Activated naive CD8-positive, alpha-beta T cell treated with anti-CD3 and anti-CD28 coated beads, Interleukin-2, amount 10 ng/mL, durations not matched to agents 7 days and 5 days (primary cell): Measurements from ENCODE around the gene ATP9B. TPM values are rescaled to one million over a fixed set of nuclear protein-coding genes. Genes with fewer than 3 reads are reported as not detected.
"Not testable (repeated sequence)": the region's sequence is repeated elsewhere in the genome, so short reads cannot be mapped to it uniquely, and the experiment has no call there.

Source experiments
- ATAC-seq: fragments of 150-1000 bp; cut with Tn5 transposase; one replicate; pipeline ENCODE4 v1.10.0; 2021; ENCODE audit warnings: low read depth, moderate library complexity
- POLR2A ChIA-PET: fragments of 350-600 bp; sonication (Branson Sonifier 250); formaldehyde crosslinking; loops from one replicate; lab custom pipeline; 2021; ENCODE audit warnings: antibody characterized with exemption; lab: Charles Lee
- DNase-seq: peaks from one replicate; pipeline ENCODE4 v3.0.0; 2021
- H3K27ac Mint-ChIP-seq: one replicate; pipeline ENCODE4 v1.8.0; 2022; ENCODE audit warnings: mild to moderate bottlenecking, mixed read lengths
- H3K27me3 Mint-ChIP-seq: one replicate; pipeline ENCODE4 v1.8.0; 2022; ENCODE audit warnings: mild to moderate bottlenecking, moderate library complexity, mixed read lengths
- H3K36me3 Mint-ChIP-seq: one replicate; pipeline ENCODE4 v1.8.0; 2021; ENCODE audit warnings: mild to moderate bottlenecking, mixed read lengths
- H3K4me1 Mint-ChIP-seq: one replicate; pipeline ENCODE4 v1.8.0; 2021; ENCODE audit warnings: mixed read lengths
- H3K4me3 Mint-ChIP-seq: one replicate; pipeline ENCODE4 v1.8.0; 2022; ENCODE audit warnings: mild to moderate bottlenecking, moderate library complexity, mixed read lengths
- H3K9me3 Mint-ChIP-seq: one replicate; pipeline ENCODE4 v1.8.0; 2021; ENCODE audit warnings: mixed read lengths
- total RNA-seq, 2 experiments: library from RNA; stranded (reverse); gene quantifications; one replicate each; pipeline ENCODE4 v1.2.3, GENCODE V29; 2021

Gene ATP9B
- total RNA-seq, 2 experiments from 2014 or later: 34.2 to 39.0 TPM

DNA sequence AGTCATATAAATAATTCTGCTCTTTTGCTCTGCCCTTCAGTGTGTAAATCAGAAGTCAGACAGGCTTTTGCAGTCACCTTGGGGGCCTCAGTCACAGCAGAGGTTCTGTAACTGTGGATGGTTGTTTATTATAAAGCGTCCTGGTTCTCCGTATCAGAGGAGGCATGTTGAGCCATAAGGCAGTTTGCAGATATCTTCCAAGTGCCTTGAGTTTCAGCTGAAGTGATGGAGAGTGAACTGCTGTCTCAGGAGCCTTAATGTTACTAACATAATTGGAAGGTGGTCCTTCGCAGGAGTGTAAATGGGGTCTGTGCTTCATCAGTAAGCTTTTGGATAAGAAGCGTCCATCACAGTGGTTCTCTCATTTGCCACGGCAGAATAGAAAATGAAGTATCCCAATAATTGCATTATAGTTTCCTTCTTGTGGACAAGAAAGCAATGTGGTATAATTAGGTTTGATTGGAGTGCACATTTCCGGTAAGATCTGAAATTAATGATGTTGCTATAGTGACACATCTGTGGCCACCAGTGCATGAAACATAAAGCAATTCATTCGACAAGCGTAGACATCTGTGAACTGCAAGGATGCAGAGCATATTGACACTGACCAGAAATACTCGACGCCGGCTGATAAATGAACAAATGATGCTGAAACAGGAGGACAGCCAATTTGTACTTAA, 214.1 kb downstream of the ATP9B start:
- Mint-ChIP-seq H3K27me3 (no peaks in the 10 kb centered on the region), H3K4me3 (no peak overlapping the region), H3K36me3 (peaks cover 23% of the 10 kb centered on the region), H3K27ac (no peak overlapping the region), H3K9me3 (no peaks in the 10 kb centered on the region), H3K4me1 (no peaks in the 10 kb centered on the region)
- POLR2A ChIA-PET: no interaction called here
- DNase-seq (no peak), ATAC-seq (no peak)

- no peaks in the 10 kb centered on the region for H3K27me3 Mint-ChIP-seq
- DNase-seq: no peak
- no peaks in the 10 kb centered on the region for H3K9me3 Mint-ChIP-seq
- H3K27ac Mint-ChIP-seq: no peak overlapping the region
- H3K4me1 Mint-ChIP-seq: no peaks in the 10 kb centered on the region
- no peak overlapping the region for H3K4me3 Mint-ChIP-seq
- peaks cover 20% of the 10 kb centered on the region for H3K36me3 Mint-ChIP-seq
- no peak for ATAC-seq
- POLR2A ChIA-PET: no interaction called here
These were observed 214.7 kb downstream of the ATP9B start for GRCh38 chr18:79283929-79284328.

DNA sequence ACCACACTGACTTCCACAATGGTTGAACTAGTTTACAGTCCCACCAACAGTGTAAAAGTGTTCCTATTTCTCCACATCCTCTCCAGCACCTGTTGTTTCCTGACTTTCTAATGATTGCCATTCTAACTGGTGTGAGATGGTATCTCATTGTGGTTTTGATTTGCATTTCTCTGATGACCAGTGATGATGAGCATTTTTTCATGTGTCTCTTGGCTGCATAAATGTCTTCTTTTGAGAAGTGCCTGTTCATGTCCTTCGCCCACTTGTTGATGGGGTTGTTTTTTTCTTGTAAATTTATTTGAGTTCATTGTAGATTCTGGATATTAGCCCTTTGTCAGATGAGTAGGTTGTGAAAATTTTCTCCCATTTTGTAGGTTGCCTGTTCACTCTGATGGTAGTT, 216.0 kb downstream of the ATP9B start:
- POLR2A ChIA-PET, H3K4me3 Mint-ChIP-seq, H3K9me3 Mint-ChIP-seq, ATAC-seq, H3K27ac Mint-ChIP-seq, DNase-seq, H3K27me3 Mint-ChIP-seq, H3K4me1 Mint-ChIP-seq: not testable (repeated sequence)
- H3K36me3 Mint-ChIP-seq: peaks cover 17% of the 10 kb centered on the region

- H3K27me3 Mint-ChIP-seq, POLR2A ChIA-PET, DNase-seq, H3K9me3 Mint-ChIP-seq, ATAC-seq, H3K4me3 Mint-ChIP-seq, H3K4me1 Mint-ChIP-seq, H3K27ac Mint-ChIP-seq: not testable (repeated sequence)
- H3K36me3 Mint-ChIP-seq: peaks cover 12% of the 10 kb centered on the region
These were observed 221.2 kb downstream of the ATP9B start for GRCh38 chr18:79290409-79290808.

- ATAC-seq (no peak), DNase-seq (no peak)
- peaks cover 1% of the 10 kb centered on the region for H3K4me1 Mint-ChIP-seq
- no peaks in the 10 kb centered on the region for H3K9me3 Mint-ChIP-seq
- H3K4me3 Mint-ChIP-seq: no peak overlapping the region
- H3K36me3 Mint-ChIP-seq: peaks cover 10% of the 10 kb centered on the region
- H3K27ac Mint-ChIP-seq: no peak overlapping the region
- POLR2A ChIA-PET: no interaction called here
- H3K27me3 Mint-ChIP-seq: no peaks in the 10 kb centered on the region
These were observed 221.7 kb downstream of the ATP9B start for GRCh38 chr18:79290876-79291275.

GRCh38 chr18:79294235-79294634, 225.0 kb downstream of the ATP9B start:
- peaks cover 10% of the 10 kb centered on the region for H3K36me3 Mint-ChIP-seq
- ATAC-seq (no peak), DNase-seq (no peak)
- no peaks in the 10 kb centered on the region for H3K27me3 Mint-ChIP-seq
- peaks cover 1% of the 10 kb centered on the region for H3K4me1 Mint-ChIP-seq
- no peak overlapping the region for H3K27ac Mint-ChIP-seq
- no peak overlapping the region for H3K4me3 Mint-ChIP-seq
- POLR2A ChIA-PET: no interaction called here
- H3K9me3 Mint-ChIP-seq: no peaks in the 10 kb centered on the region

DNA sequence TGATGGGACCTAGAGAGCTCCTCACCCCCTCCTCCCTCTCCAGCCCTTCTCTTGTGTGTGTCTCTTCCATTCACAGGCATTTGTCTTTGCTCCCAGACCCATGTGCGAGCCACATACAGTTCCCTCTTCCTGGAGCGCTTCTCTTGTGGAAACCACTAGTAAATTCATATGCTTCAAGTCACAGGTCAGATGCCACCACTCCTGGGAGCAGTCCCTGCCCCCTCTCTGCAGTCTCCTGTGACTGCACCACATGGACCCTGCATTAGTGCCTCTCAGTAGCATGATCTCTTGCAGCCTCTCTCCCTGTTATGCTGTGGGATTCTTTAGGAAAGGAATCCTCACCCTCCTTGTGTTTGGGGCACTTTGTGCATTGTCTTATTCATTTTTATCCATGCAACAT, 230.1 kb downstream of the ATP9B start:
- POLR2A ChIA-PET: no interaction called here
- H3K4me1 Mint-ChIP-seq: no peaks in the 10 kb centered on the region
- H3K4me3 Mint-ChIP-seq: no peak overlapping the region
- H3K27ac Mint-ChIP-seq: no peak overlapping the region
- ATAC-seq (no peak), DNase-seq (no peak)
- no peaks in the 10 kb centered on the region for H3K9me3 Mint-ChIP-seq
- peaks cover 3% of the 10 kb centered on the region for H3K36me3 Mint-ChIP-seq
- no peaks in the 10 kb centered on the region for H3K27me3 Mint-ChIP-seq

DNA sequence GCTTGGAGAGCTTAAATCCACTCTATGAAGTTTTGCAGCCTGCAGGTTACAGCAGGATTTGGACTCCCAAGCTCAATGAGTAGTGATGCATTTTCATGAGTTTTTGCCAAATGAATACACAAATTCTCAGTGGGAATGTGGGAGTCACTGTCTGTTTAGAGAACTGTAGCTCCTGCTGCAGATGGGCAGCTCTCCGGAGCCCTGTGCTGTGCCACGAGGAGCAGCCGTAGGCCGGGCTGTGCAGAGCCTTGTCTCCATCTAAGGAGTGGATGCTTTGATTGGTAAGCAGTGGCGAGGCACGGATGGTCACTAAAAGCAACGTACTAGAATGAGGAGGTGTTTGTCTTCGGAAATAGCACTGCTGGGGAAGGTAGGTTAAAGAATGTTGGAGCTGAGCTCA, 230.5 kb downstream of the ATP9B start:
- Mint-ChIP-seq H3K36me3 (no peaks in the 10 kb centered on the region), H3K9me3 (no peaks in the 10 kb centered on the region), H3K4me1 (no peaks in the 10 kb centered on the region), H3K27ac (no peak overlapping the region), H3K4me3 (no peak overlapping the region), H3K27me3 (no peaks in the 10 kb centered on the region)
- DNase-seq (no peak), ATAC-seq (no peak)
- POLR2A ChIA-PET: no interaction called here

GRCh38 chr18:79300413-79300812, 231.2 kb downstream of the ATP9B start:
- POLR2A ChIA-PET: no interaction called here
- ATAC-seq (no peak), DNase-seq (no peak)
- Mint-ChIP-seq H3K4me1 (no peaks in the 10 kb centered on the region), H3K27ac (no peak overlapping the region), H3K36me3 (no peaks in the 10 kb centered on the region), H3K4me3 (no peak overlapping the region), H3K27me3 (no peaks in the 10 kb centered on the region), H3K9me3 (no peaks in the 10 kb centered on the region)

DNA sequence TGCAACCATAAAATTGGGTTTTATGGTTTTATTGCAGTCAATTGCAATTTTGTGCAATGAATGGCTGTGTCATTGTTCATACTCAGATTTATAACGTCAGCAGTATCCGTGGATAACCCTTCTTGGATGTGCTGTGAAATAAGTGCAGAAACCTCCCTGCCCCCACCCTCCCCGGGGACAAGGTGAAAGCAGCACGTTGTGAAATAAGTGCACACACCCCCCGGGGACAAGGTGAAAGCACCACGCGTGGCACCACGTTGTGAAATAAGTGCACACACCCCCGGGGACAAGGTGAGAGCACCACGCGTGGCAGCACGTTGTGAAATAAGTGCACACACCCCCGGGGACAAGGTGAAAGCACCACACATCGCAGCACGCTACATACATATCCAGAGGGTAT, 232.9 kb downstream of the ATP9B start:
- Mint-ChIP-seq H3K4me1 (no peaks in the 10 kb centered on the region), H3K9me3 (no peaks in the 10 kb centered on the region), H3K27ac (no peak overlapping the region), H3K36me3 (peaks cover 4% of the 10 kb centered on the region), H3K4me3 (no peak overlapping the region), H3K27me3 (no peaks in the 10 kb centered on the region)
- DNase-seq (no peak), ATAC-seq (no peak)
- POLR2A ChIA-PET: no interaction called here

GRCh38 chr18:79305911-79306310, 236.7 kb downstream of the ATP9B start:
- no peak overlapping the region for H3K27ac Mint-ChIP-seq
- H3K4me1 Mint-ChIP-seq: no peaks in the 10 kb centered on the region
- no peaks in the 10 kb centered on the region for H3K9me3 Mint-ChIP-seq
- peaks cover 8% of the 10 kb centered on the region for H3K36me3 Mint-ChIP-seq
- POLR2A ChIA-PET: no interaction called here
- no peak for ATAC-seq
- no peaks in the 10 kb centered on the region for H3K27me3 Mint-ChIP-seq
- no peak for DNase-seq
- H3K4me3 Mint-ChIP-seq: no peak overlapping the region

GRCh38 chr18:79309614-79310358, 240.6 kb downstream of the ATP9B start:
- DNase-seq (no peak), ATAC-seq (no peak)
- Mint-ChIP-seq H3K27me3 (no peaks in the 10 kb centered on the region), H3K4me1 (no peaks in the 10 kb centered on the region), H3K27ac (no peak overlapping the region), H3K36me3 (peaks cover 23% of the 10 kb centered on the region), H3K4me3 (no peak overlapping the region), H3K9me3 (no peaks in the 10 kb centered on the region)
- POLR2A ChIA-PET: no interaction called here

DNA sequence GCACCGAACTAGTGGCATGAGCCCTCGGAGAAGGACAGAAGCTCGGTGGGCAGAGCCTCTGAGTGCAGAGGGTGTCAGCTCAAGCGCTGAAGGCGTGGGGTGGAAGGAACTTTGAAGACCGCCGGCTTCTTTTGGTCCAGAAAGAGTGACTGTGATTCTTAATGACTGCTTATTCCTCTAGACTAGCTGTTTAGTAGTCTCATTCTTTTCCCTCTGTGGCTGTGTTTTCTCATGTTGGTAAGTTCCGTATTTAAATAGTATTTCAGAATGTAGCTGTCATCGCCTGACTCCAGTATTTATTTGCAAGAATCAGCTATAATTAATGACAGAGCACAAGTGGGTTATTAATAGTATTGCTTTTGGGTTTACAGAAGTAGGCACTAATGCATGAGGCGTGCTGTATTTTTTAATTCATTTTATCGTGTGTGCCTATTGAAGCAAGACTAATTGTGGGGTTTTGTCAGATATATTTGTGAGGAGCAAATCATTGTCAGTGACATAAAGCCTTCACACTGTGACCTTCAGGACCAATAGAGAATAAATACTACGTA, 245.7 kb downstream of the ATP9B start:
- Mint-ChIP-seq H3K27me3 (peaks cover 2% of the 10 kb centered on the region), H3K4me3 (no peak overlapping the region), H3K36me3 (peaks cover 32% of the 10 kb centered on the region), H3K27ac (no peak overlapping the region), H3K9me3 (peaks cover 5% of the 10 kb centered on the region), H3K4me1 (peaks cover 19% of the 10 kb centered on the region)
- ATAC-seq (no peak), DNase-seq (no peak)
- POLR2A ChIA-PET: no interaction called here

- Mint-ChIP-seq H3K27ac (no peak overlapping the region), H3K27me3 (peaks cover 2% of the 10 kb centered on the region), H3K9me3 (peaks cover 5% of the 10 kb centered on the region), H3K36me3 (peaks cover 30% of the 10 kb centered on the region), H3K4me1 (peaks cover 19% of the 10 kb centered on the region), H3K4me3 (no peak overlapping the region)
- DNase-seq (no peak), ATAC-seq (no peak)
- POLR2A ChIA-PET: no interaction called here
These were observed 246.4 kb downstream of the ATP9B start for GRCh38 chr18:79315596-79315995.
